HG02759 (cell line): ENCODE data around the gene RGS19.

Source experiments
- ATAC-seq: cut with Tn5 transposase; IDR thresholded peaks from one replicate; pipeline ENCODE4 v1.9.1; 2021; ENCODE audit warnings: mild to moderate bottlenecking, moderate library complexity; ENCODE audit not compliant: unreplicated experiment

The RGS19 gene

GRCh38 chr20:64050261-64051032, 28.9 kb downstream of the RGS19 start:
- no peak for ATAC-seq

DNA sequence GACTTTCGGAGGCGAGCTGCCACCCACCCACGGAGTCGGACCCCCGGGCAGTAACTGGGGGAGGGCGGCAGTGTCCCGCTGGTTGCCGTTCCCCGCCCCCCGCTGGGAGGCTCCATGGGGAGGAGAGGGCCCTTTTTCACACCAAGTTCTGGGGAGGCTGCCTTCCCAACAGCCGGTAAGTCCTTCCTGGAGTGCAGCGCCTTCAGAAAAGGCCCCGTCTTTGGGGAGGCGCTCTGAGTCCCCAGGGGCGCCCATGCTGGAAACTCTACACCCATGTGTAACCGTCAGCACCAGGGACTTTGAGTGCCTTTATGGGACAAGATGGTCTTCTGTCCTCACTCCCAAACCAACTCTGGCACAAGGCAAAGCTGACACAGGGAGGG, 29.4 kb downstream of the RGS19 start:
- no peak for ATAC-seq

GRCh38 chr20:64049060-64049877, 30.0 kb downstream of the RGS19 start, which contains the start of gene SOX18:
Gene SOX18, minus strand, starts transcription at chr20:64049639. Its CDS starts 123 bp downstream, at chr20:64049516.
- ATAC-seq, result no peak

DNA sequence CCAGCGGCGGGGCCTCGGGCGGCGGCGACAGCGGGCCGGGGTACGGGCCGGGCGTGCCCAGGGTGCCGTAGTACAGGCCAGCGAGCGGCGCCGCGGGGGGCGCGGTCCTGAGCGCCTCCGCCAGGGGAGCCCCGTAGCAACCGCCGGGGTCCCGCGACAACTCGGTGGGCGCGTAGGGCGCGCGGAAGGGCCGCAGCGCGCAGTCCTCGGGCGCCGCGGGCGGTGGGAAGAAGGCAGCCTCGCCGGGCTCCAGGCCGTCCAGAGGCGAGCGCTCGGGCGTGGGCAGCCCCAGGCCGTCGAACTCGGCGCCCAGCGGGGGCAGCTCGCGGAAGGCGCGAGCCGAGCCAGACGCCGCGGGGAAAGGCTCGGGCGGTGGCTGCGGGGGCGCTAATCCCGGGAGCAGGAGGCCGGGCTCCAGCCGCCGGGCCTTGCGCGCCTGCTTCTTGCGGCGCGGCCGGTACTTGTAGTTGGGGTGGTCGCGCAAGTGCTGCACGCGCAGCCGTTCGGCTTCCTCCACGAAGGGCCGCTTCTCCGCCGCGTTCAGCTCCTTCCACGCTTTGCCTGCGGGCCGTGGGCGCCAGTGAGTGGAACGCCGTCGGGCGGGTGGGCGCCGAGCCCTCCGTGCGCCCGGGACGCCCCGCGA, 30.8 kb downstream of the RGS19 start:
- no peak for ATAC-seq

GRCh38 chr20:64047968-64048401, 31.3 kb downstream of the RGS19 start:
- ATAC-seq, result no peak

- no peak for ATAC-seq
Observed at GRCh38 chr20:64047046-64047389, 32.3 kb downstream of the RGS19 start.

DNA sequence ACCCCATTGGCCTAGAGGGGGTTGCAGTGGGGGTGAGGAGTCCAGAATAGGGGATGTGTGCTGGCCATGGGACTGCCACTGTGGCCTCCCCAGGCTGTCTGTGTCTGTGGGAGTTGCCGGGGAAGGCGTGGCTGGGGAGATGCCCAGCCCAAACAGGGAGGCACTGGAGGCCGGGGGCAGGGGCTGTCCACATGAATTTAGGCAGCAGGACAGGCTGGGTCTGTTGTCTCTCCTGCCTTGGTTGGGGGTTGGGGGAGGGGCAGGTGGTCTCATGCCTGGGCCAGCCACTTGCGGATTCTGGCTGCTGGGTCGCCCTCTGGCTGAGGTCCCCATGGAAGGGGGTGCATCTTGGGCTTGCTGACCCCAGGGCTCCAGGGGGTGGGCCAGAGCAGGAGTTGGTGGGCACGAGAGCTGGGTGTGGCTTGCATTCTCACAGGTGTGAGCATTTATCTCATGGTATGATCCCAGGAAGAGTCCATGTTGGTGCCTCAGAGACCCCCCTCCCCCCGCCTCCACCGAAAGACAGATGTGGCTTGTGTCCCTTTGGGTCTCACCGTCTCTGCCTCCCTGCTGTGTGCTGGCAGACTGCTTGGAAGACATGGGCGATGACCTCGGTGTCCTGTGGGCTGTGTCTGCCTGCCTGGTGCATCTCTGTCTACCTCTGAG, 33.8 kb downstream of the RGS19 start:
- no peak for ATAC-seq

GRCh38 chr20:64044484-64045247, 34.7 kb downstream of the RGS19 start:
- no peak for ATAC-seq

DNA sequence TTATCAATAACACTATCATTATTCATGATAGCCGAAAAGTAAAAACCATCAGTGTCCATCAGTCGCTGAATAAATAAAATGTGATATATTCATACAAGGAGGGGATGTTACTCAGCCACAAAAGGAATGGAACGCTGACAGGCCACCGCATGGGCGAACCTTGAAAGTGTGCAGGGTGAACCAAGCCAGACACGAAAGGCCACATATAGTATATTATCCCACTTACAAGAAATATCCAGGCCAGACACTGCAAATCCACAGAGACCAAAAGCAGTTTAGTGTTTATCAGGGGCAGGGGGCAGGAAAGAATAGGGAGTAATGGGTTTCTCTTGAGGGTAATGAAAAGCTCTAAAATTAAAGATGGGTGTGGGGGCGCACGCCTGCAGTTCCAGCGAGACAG, 35.5 kb downstream of the RGS19 start:
- ATAC-seq, result no peak

GRCh38 chr20:64042054-64042781, 37.1 kb downstream of the RGS19 start:
- no peak for ATAC-seq

DNA sequence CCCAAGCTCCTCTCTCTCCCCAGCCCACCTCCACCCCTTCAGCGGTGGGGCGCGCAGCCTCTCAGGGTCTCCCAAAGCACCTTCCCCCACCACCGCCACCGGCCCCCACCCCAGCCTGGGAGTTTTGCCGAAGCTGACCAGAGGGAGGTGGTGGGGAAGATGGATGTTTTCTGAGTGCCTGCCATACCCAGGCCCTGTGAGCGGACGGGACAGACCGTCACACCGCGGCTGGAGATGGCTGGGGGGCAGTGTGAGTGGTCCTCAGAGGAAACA, 37.6 kb downstream of the RGS19 start:
- ATAC-seq, result no peak

- no peak for ATAC-seq
Observed at GRCh38 chr20:64041040-64041780, 38.1 kb downstream of the RGS19 start.

- ATAC-seq, result no peak
Observed at GRCh38 chr20:64040231-64041039, 38.9 kb downstream of the RGS19 start.

DNA sequence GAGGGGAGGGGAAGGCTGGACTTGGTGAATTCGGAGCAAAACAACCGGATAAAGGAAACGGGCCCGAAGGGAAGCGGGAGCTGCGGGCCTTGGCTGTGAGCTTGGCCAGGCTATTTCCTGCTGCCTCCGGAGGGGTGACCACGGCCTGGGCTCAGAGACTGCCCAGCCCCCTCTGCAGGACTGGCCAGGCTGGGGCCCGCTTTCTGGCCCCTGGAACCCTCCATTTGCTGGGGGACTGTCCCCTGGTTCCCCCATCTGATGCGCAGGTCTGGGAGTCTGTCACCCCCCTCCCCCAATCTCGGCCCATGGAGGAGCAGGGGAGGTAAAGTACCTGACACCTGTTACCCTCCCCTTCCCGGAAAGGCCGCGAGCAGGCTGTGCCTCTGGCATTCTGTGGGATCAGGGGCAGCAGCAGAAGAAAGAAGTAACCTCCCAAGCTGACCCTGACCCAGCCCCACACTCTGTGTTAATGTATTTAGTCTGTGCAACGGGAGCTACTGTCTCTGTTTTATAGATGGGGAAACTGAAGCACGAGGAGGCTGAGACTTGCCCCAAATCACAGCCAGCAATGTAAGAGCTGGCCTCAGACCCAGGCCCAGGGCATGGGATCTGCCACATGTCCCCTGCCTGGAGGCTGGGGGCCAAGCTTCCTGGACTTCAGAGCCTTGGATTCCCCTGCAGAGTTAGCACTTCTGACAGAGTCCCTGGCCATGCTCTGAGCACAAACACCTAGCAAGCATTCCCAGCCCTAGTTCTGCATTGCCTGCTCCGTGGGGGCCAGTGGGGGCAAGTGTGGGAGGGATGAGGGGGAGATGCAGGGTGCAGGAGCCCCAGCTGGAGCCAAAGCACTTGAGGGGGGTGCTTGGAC, 39.8 kb downstream of the RGS19 start:
- ATAC-seq, result no peak

DNA sequence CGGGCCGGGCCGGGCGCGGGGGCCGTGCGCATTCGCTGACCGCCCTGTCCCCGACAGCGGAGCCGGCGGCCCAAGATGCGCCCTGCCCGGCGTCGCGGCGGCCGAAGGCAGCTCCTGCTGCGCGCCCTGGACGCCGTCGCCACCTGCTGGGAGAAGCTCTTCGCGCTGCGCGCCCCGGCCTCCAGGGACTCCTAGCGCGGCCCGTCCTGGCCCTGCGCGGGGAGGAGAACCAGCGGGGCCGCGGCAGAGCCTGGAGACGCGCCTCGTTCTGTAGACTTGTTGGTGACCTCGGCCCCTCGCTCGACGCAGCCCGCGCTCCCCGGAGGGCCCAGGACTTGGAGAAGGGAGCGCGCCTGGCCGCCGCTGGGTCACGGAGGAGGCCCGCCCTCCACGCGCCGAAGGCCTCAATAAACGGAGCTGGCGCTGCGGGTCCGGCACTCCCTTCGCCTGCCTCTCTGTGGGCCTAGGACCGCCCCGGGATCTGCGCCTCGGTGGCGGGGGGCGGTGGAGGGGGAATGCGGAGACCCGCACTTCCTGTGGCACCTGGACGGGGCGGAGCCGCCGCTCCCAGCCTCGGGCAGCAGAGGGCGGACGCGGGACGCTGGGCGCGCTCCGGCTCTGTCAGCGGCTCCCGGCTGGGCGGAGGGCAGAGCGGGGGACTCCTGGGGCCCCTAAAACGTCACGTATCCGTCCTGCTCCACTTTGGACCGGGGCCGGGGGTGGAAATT, 40.6 kb downstream of the RGS19 start:
- ATAC-seq, result peak; percentile 52

DNA sequence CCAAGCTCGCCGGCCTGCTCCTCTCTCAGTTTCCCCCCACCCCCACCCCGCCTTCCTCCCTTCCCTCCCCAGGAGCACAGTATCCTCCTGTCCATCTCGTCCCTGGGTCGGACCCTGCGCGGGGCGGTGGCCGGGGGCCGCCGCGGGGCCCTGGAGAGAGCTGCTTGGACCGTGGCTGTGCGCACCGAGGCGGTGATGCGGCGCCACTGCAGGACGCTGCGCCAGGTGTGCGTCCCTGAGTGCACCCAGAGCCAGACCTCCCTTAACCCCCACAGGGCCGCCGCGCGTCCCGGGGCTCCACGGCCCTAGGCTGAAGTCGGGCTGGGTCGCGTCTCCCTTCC, 41.1 kb downstream of the RGS19 start:
- ATAC-seq, result peak; percentile 38
